Activated CD4-positive, alpha-beta memory T cell treated with anti-CD3 and anti-CD28 coated beads for 36 hours (primary cell): ENCODE results near the gene FREM2. TPM values are rescaled to one million over a fixed set of nuclear protein-coding genes. Genes with fewer than 3 reads are reported as not detected.

Experiments used
- CTCF ChIA-PET: fragments of 350-600 bp; sonication (Branson Sonifier 250); formaldehyde crosslinking; loops from one replicate; lab custom pipeline; 2021; ENCODE audit warnings: antibody characterized with exemption, inconsistent platforms; lab: Charles Lee
- POLR2A ChIA-PET: fragments of 350-600 bp; sonication (Branson Sonifier 250); formaldehyde crosslinking; loops from one replicate; lab custom pipeline; 2021; ENCODE audit warnings: antibody characterized with exemption; lab: Charles Lee
- DNase-seq: peaks from one replicate; pipeline ENCODE4 v3.0.0-alpha.2; 2020
- H3K27ac Mint-ChIP-seq: one replicate; pipeline ENCODE4 v1.8.0; 2021; ENCODE audit warnings: mixed read lengths
- H3K27me3 Mint-ChIP-seq: one replicate; pipeline ENCODE4 v1.8.0; 2021; ENCODE audit warnings: mixed read lengths
- H3K36me3 Mint-ChIP-seq: one replicate; pipeline ENCODE4 v1.8.0; 2021; ENCODE audit warnings: mixed read lengths
- H3K4me1 Mint-ChIP-seq: one replicate; pipeline ENCODE4 v1.8.0; 2021; ENCODE audit warnings: low read depth, mixed read lengths
- H3K4me3 Mint-ChIP-seq: one replicate; pipeline ENCODE4 v1.8.0; 2021; ENCODE audit warnings: mild to moderate bottlenecking, mixed read lengths
- H3K9me3 Mint-ChIP-seq: one replicate; pipeline ENCODE4 v1.8.0; 2021; ENCODE audit warnings: mixed read lengths
- intact Hi-C: fragments of 100-400 bp; cut with micrococcal nuclease; formaldehyde crosslinking; loops from one replicate; pipeline ENCODE4 v1.15.1; 2023
- total RNA-seq, 2 experiments: library from RNA; stranded (reverse); gene quantifications; one replicate each; pipeline ENCODE4 v1.2.3, GENCODE V29; 2021

The FREM2 gene
- total RNA-seq, 2 experiments from 2014 or later: not detected

- ChIA-PET CTCF (no interaction called here), POLR2A (no interaction called here)
- Mint-ChIP-seq H3K4me1 (no peaks in the 10 kb centered on the region), H3K27me3 (peaks cover 1% of the 10 kb centered on the region), H3K27ac (no peak overlapping the region), H3K4me3 (no peak overlapping the region), H3K36me3 (no peaks in the 10 kb centered on the region), H3K9me3 (no peaks in the 10 kb centered on the region)
- intact Hi-C loops: no loop called here
- DNase-seq: no peak
Observed at GRCh38 chr13:38897521-38897920, 210.6 kb downstream of the FREM2 start.

GRCh38 chr13:38898481-38898880 is 211.6 kb downstream of the FREM2 start:
- peaks cover 1% of the 10 kb centered on the region for H3K27me3 Mint-ChIP-seq
- no peak overlapping the region for H3K27ac Mint-ChIP-seq
- intact Hi-C loops: no loop called here
- H3K36me3 Mint-ChIP-seq: no peaks in the 10 kb centered on the region
- CTCF ChIA-PET: no interaction called here
- H3K4me3 Mint-ChIP-seq: no peak overlapping the region
- H3K4me1 Mint-ChIP-seq: no peaks in the 10 kb centered on the region
- no peak for DNase-seq
- POLR2A ChIA-PET: no interaction called here
- H3K9me3 Mint-ChIP-seq: no peaks in the 10 kb centered on the region

- peaks cover 1% of the 10 kb centered on the region for H3K27me3 Mint-ChIP-seq
- H3K9me3 Mint-ChIP-seq: no peaks in the 10 kb centered on the region
- ChIA-PET POLR2A (no interaction called here), CTCF (no interaction called here)
- H3K4me3 Mint-ChIP-seq: no peak overlapping the region
- no peaks in the 10 kb centered on the region for H3K4me1 Mint-ChIP-seq
- intact Hi-C loops: no loop called here
- H3K36me3 Mint-ChIP-seq: no peaks in the 10 kb centered on the region
- no peak for DNase-seq
- H3K27ac Mint-ChIP-seq: no peak overlapping the region
Observed at GRCh38 chr13:38899571-38899970, 212.7 kb downstream of the FREM2 start.

- DNase-seq: no peak
- ChIA-PET CTCF (no interaction called here), POLR2A (no interaction called here)
- Mint-ChIP-seq H3K36me3 (no peaks in the 10 kb centered on the region), H3K27me3 (peaks cover 1% of the 10 kb centered on the region), H3K9me3 (no peaks in the 10 kb centered on the region), H3K27ac (no peak overlapping the region), H3K4me1 (no peaks in the 10 kb centered on the region), H3K4me3 (no peak overlapping the region)
- intact Hi-C loops: no loop called here
Observed at GRCh38 chr13:38900188-38900587, 213.3 kb downstream of the FREM2 start.

GRCh38 chr13:38902551-38902950 is 215.7 kb downstream of the FREM2 start:
- no peaks in the 10 kb centered on the region for H3K36me3 Mint-ChIP-seq
- peaks cover 1% of the 10 kb centered on the region for H3K27me3 Mint-ChIP-seq
- intact Hi-C loops: no loop called here
- H3K27ac Mint-ChIP-seq: no peak overlapping the region
- DNase-seq: no peak
- ChIA-PET POLR2A (no interaction called here), CTCF (no interaction called here)
- H3K4me3 Mint-ChIP-seq: no peak overlapping the region
- no peaks in the 10 kb centered on the region for H3K4me1 Mint-ChIP-seq
- no peaks in the 10 kb centered on the region for H3K9me3 Mint-ChIP-seq

GRCh38 chr13:38905081-38905480 is 218.2 kb downstream of the FREM2 start:
- ChIA-PET POLR2A (no interaction called here), CTCF (interaction anchor here (1.6 kb wide), 1 partner anchor 10 kb away, joined by 6 read pairs; no protein-coding TSS in a partner anchor)
- no peak overlapping the region for H3K27ac Mint-ChIP-seq
- H3K4me1 Mint-ChIP-seq: no peaks in the 10 kb centered on the region
- no peaks in the 10 kb centered on the region for H3K9me3 Mint-ChIP-seq
- no peaks in the 10 kb centered on the region for H3K36me3 Mint-ChIP-seq
- DNase-seq: no peak
- H3K4me3 Mint-ChIP-seq: no peak overlapping the region
- H3K27me3 Mint-ChIP-seq: peaks cover 1% of the 10 kb centered on the region
- intact Hi-C loops: no loop called here

- Mint-ChIP-seq H3K4me1 (no peaks in the 10 kb centered on the region), H3K9me3 (no peaks in the 10 kb centered on the region), H3K36me3 (no peaks in the 10 kb centered on the region), H3K27ac (no peak overlapping the region), H3K4me3 (no peak overlapping the region), H3K27me3 (peaks cover 3% of the 10 kb centered on the region)
- ChIA-PET CTCF (interaction anchor here (1.5 kb wide), 1 partner anchor 9 kb away, joined by 5 read pairs; no protein-coding TSS in a partner anchor), POLR2A (no interaction called here)
- DNase-seq: no peak
- intact Hi-C loops: no loop called here
Observed at GRCh38 chr13:38905861-38906260, 219.0 kb downstream of the FREM2 start.

- no peak for DNase-seq
- no peak overlapping the region for H3K4me3 Mint-ChIP-seq
- H3K27me3 Mint-ChIP-seq: peaks cover 3% of the 10 kb centered on the region
- no peaks in the 10 kb centered on the region for H3K9me3 Mint-ChIP-seq
- CTCF ChIA-PET: no interaction called here
- H3K27ac Mint-ChIP-seq: no peak overlapping the region
- POLR2A ChIA-PET: no interaction called here
- no peaks in the 10 kb centered on the region for H3K4me1 Mint-ChIP-seq
- intact Hi-C loops: no loop called here
- H3K36me3 Mint-ChIP-seq: no peaks in the 10 kb centered on the region
Observed at GRCh38 chr13:38908574-38908973, 221.7 kb downstream of the FREM2 start.

GRCh38 chr13:38914070-38914469 is 227.2 kb downstream of the FREM2 start:
- no peaks in the 10 kb centered on the region for H3K36me3 Mint-ChIP-seq
- H3K4me1 Mint-ChIP-seq: no peaks in the 10 kb centered on the region
- intact Hi-C loops: loop anchor here (10.0 kb wide), 1 partner anchor 1839 kb away; no protein-coding TSS in a partner anchor

GRCh38 chr13:38921081-38921480 is 234.2 kb downstream of the FREM2 start:
- Mint-ChIP-seq H3K36me3 (no peaks in the 10 kb centered on the region), H3K27me3 (peaks cover 26% of the 10 kb centered on the region), H3K4me3 (no peak overlapping the region), H3K27ac (no peak overlapping the region), H3K9me3 (no peaks in the 10 kb centered on the region), H3K4me1 (no peaks in the 10 kb centered on the region)
- DNase-seq: no peak
- intact Hi-C loops: no loop called here
- CTCF ChIA-PET: no interaction called here
- POLR2A ChIA-PET: no interaction called here

More at GRCh38 chr13:38914070-38914469, 227.2 kb downstream of the FREM2 start:
- peaks cover 11% of the 10 kb centered on the region for H3K27me3 Mint-ChIP-seq
- no peak for DNase-seq
- no peaks in the 10 kb centered on the region for H3K9me3 Mint-ChIP-seq
- POLR2A ChIA-PET: no interaction called here
- no peak overlapping the region for H3K4me3 Mint-ChIP-seq
- no peak overlapping the region for H3K27ac Mint-ChIP-seq
- CTCF ChIA-PET: interaction anchor here (0.9 to 1.9 kb wide), 5 partner anchors 8 to 1803 kb away, joined by 3 to 6 read pairs (median 4); no protein-coding TSS in a partner anchor

GRCh38 chr13:38922170-38922569 is 235.3 kb downstream of the FREM2 start:
- Mint-ChIP-seq H3K4me3 (no peak overlapping the region), H3K27ac (no peak overlapping the region), H3K4me1 (no peaks in the 10 kb centered on the region), H3K36me3 (no peaks in the 10 kb centered on the region), H3K27me3 (peaks cover 26% of the 10 kb centered on the region), H3K9me3 (no peaks in the 10 kb centered on the region)
- CTCF ChIA-PET: interaction anchor here (0.7 to 1.0 kb wide), 2 partner anchors 9 to 694 kb away, joined by 3 to 4 read pairs; no protein-coding TSS in a partner anchor
- intact Hi-C loops: no loop called here
- POLR2A ChIA-PET: no interaction called here
- DNase-seq: no peak

- CTCF ChIA-PET: no interaction called here
- H3K4me3 Mint-ChIP-seq: no peak overlapping the region
- H3K9me3 Mint-ChIP-seq: no peaks in the 10 kb centered on the region
- DNase-seq: no peak
- H3K36me3 Mint-ChIP-seq: no peaks in the 10 kb centered on the region
- H3K27me3 Mint-ChIP-seq: no peaks in the 10 kb centered on the region
- POLR2A ChIA-PET: no interaction called here
- no peak overlapping the region for H3K27ac Mint-ChIP-seq
- H3K4me1 Mint-ChIP-seq: no peaks in the 10 kb centered on the region
- intact Hi-C loops: no loop called here
Observed at GRCh38 chr13:38933786-38934185, 246.9 kb downstream of the FREM2 start.
